Panc1 (cell line): ENCODE results near the gene METTL15.

ENCODE experiments used
- CTCF ChIP-seq: fragments of 450-650 bp; IDR thresholded peaks from 2 replicates; pipeline ENCODE4 v1.5.1; 2017; ENCODE audit warnings: mild to moderate bottlenecking
- POLR2AphosphoS5 ChIP-seq: IDR thresholded peaks from 2 replicates; pipeline ENCODE4 v1.6.1; 2012; ENCODE audit warnings: mild to moderate bottlenecking, low read depth, low read length, moderate library complexity
- REST ChIP-seq, 2 experiments: IDR thresholded peaks; 2 replicates each; pipeline ENCODE4 v1.6.1; 2011 to 2012; ENCODE audit warnings: low read depth in 2 of 2, control low read depth in 1 of 2, low read length in 1 of 2, mild to moderate bottlenecking in 1 of 2, moderate library complexity in 1 of 2; ENCODE audit not compliant: insufficient read depth in 1 of 2
- SIN3A ChIP-seq: IDR thresholded peaks from 2 replicates; pipeline ENCODE4 v1.6.1; 2012; ENCODE audit warnings: low read depth, mild to moderate bottlenecking, low read length, moderate library complexity, borderline replicate concordance; ENCODE audit not compliant: insufficient read depth
- TCF7L2 ChIP-seq: IDR thresholded peaks from 2 replicates; pipeline ENCODE4 v1.6.1; 2011; ENCODE audit warnings: mild to moderate bottlenecking, low read depth, low read length, inconsistent platforms

- TF ChIP-seq CTCF (no peak), SIN3A (no peak), TCF7L2 (no peak), POLR2AphosphoS5 (no peak), REST (IDR thresholded peaks at IDR 0.05; ENCODE audit: insufficient read depth in 1 of 2, low read depth in 2 of 2, low read length in 1 of 2) (no peak)
These were observed 242.0 kb downstream of the METTL15 start for GRCh38 chr11:28350216-28350615.
